ENCODE results near the gene DYNC2I2.

The DYNC2I2 gene

GRCh38 chr9:128625391-128626146 lies 31.1 kb downstream of the DYNC2I2 start:
- FAIRE-seq = no peak
- TF ChIP-seq POLR2A (IDR thresholded peaks at IDR 0.05; ENCODE audit: low read depth, low read length) (no peak), POLR2AphosphoS5 (IDR thresholded peaks at IDR 0.05; ENCODE audit: low read depth, low read length) (no peak), TAF1 (IDR thresholded peaks at IDR 0.05; ENCODE audit: borderline replicate concordance, low read depth, low read length) (no peak)
- DNase-seq (ENCODE audit: insufficient read length) = no peak

- TF ChIP-seq POLR2A (IDR thresholded peaks at IDR 0.05; ENCODE audit: low read depth, low read length) = no peak
- no peak for TF ChIP-seq TAF1 (IDR thresholded peaks at IDR 0.05; ENCODE audit: borderline replicate concordance, low read depth, low read length)
- no peak for TF ChIP-seq POLR2AphosphoS5 (IDR thresholded peaks at IDR 0.05; ENCODE audit: low read depth, low read length)
- DNase-seq (ENCODE audit: insufficient read length) (no peak), FAIRE-seq (no peak)
Observed at GRCh38 chr9:128624566-128624965, 32.1 kb downstream of the DYNC2I2 start.

GRCh38 chr9:128621730-128622455 lies 34.8 kb downstream of the DYNC2I2 start:
- no peak for DNase-seq (ENCODE audit: insufficient read length)
- no peak for TF ChIP-seq TAF1 (IDR thresholded peaks at IDR 0.05; ENCODE audit: borderline replicate concordance, low read depth, low read length)
- no peak for TF ChIP-seq POLR2A (IDR thresholded peaks at IDR 0.05; ENCODE audit: low read depth, low read length)
- TF ChIP-seq POLR2AphosphoS5 (IDR thresholded peaks at IDR 0.05; ENCODE audit: low read depth, low read length) = no peak
- no peak for FAIRE-seq

DNA sequence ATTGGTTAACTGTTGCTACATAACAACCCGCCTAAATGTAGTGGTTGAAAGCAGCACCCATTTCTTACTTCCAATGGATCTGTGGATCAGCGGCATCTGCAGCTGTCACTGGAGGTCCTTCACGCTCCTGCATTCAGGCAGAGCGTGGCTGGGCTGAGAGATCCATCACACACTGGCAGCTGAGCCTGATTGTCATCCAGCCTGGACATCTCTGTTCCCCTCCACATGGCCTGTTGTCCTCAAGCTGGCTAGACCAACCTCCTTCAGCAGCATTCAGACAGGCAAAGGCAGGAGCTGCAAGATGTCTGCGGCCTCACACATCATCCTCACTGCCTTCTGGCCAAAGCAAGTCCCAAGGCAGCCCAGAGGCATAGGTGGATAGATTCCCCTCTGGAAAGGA lies 36.9 kb downstream of the DYNC2I2 start:
- no peak for TF ChIP-seq POLR2A (IDR thresholded peaks at IDR 0.05; ENCODE audit: low read depth, low read length)
- no peak for TF ChIP-seq POLR2AphosphoS5 (IDR thresholded peaks at IDR 0.05; ENCODE audit: low read depth, low read length)
- TF ChIP-seq TAF1 (IDR thresholded peaks at IDR 0.05; ENCODE audit: borderline replicate concordance, low read depth, low read length) = no peak
- DNase-seq (ENCODE audit: insufficient read length) (no peak), FAIRE-seq (no peak)

GRCh38 chr9:128619127-128619526 lies 37.5 kb downstream of the DYNC2I2 start:
- TF ChIP-seq TAF1 (IDR thresholded peaks at IDR 0.05; ENCODE audit: borderline replicate concordance, low read depth, low read length) (no peak), POLR2A (IDR thresholded peaks at IDR 0.05; ENCODE audit: low read depth, low read length) (no peak), POLR2AphosphoS5 (IDR thresholded peaks at IDR 0.05; ENCODE audit: low read depth, low read length) (no peak)
- DNase-seq (ENCODE audit: insufficient read length) = no peak
- FAIRE-seq = no peak

GRCh38 chr9:128617943-128618342 lies 38.7 kb downstream of the DYNC2I2 start:
- no peak for TF ChIP-seq TAF1 (IDR thresholded peaks at IDR 0.05; ENCODE audit: borderline replicate concordance, low read depth, low read length)
- no peak for TF ChIP-seq POLR2A (IDR thresholded peaks at IDR 0.05; ENCODE audit: low read depth, low read length)
- TF ChIP-seq POLR2AphosphoS5 (IDR thresholded peaks at IDR 0.05; ENCODE audit: low read depth, low read length) = no peak
- FAIRE-seq = no peak
- DNase-seq (ENCODE audit: insufficient read length) = no peak

DNA sequence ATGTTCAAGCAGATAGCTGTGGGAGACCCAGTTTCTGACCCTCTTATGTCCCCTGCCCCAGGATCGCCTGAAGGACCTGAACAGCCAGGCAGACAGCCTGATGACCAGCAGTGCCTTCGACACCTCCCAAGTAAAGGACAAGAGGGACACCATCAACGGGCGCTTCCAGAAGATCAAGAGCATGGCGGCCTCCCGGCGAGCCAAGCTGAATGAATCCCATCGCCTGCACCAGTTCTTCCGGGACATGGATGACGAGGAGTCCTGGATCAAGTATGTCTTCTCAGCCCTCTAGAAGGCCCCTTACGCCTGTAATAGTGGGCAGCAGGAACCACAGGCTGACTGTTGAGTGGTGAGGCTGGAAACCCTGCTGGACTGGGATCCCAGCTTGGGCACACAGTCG lies 41.1 kb downstream of the DYNC2I2 start:
- DNase-seq (ENCODE audit: insufficient read length) (no peak), FAIRE-seq (no peak)
- TF ChIP-seq TAF1 (IDR thresholded peaks at IDR 0.05; ENCODE audit: borderline replicate concordance, low read depth, low read length) (no peak), POLR2A (IDR thresholded peaks at IDR 0.05; ENCODE audit: low read depth, low read length) (no peak), POLR2AphosphoS5 (IDR thresholded peaks at IDR 0.05; ENCODE audit: low read depth, low read length) (no peak)

- TF ChIP-seq POLR2A (IDR thresholded peaks at IDR 0.05; ENCODE audit: low read depth, low read length) (no peak), TAF1 (IDR thresholded peaks at IDR 0.05; ENCODE audit: borderline replicate concordance, low read depth, low read length) (no peak), POLR2AphosphoS5 (IDR thresholded peaks at IDR 0.05; ENCODE audit: low read depth, low read length) (no peak)
- FAIRE-seq (no peak), DNase-seq (ENCODE audit: insufficient read length) (no peak)
Observed at GRCh38 chr9:128614728-128615127, 41.9 kb downstream of the DYNC2I2 start.

DNA sequence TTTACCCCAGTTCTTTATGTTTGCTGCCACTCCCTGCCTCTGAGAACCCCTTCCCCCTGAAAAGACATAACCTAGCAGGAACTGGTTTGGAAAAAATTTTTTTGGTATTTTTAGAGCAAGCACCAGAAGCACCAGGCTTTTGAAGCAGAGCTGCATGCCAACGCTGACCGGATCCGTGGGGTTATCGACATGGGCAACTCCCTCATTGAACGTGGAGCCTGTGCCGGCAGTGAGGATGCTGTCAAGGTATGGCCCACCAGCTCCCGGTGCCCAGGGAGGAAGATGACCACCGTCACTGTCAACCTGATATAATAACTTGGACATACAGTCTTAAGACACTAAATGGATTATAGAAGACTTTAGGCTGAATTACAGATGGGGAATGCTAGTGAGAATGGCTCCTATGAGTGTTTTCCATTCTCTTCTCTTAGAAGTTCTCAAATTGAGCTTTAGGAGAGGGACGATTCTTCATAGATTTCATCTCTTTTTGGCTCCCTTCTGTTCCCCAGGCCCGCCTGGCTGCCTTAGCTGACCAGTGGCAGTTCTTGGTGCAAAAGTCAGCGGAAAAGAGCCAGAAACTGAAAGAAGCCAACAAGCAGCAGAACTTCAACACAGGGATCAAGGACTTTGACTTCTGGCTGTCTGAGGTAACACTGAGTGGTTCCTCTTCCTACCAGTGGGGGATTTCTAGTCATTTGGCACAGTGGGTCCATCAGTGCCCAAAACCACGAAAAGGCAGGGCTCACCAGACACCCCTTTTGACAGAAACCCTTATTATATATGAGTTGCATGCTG lies 44.9 kb downstream of the DYNC2I2 start:
- no peak for FAIRE-seq

DNA sequence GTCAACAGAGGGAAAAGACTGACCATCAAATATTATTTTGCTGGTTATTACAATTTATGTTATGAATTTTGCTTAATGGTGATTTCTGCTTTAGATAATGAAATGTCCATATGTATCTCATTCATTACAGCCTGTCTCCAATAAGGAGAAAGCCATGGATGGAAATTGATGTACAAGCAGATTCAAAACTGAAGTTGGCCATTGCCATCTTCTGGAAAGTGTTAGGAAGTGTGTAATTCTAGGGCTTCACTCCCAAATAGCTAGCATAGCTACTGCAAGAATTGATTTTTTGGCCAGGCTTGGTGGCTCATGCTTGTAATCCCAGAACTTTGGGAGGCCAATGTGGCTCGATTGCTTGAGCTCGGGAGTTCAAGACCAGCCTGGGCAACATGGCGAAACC lies 45.8 kb downstream of the DYNC2I2 start:
- DNase-seq (ENCODE audit: insufficient read length) (no peak), FAIRE-seq (no peak)
- TF ChIP-seq POLR2A (IDR thresholded peaks at IDR 0.05; ENCODE audit: low read depth, low read length) = no peak
- no peak for TF ChIP-seq POLR2AphosphoS5 (IDR thresholded peaks at IDR 0.05; ENCODE audit: low read depth, low read length)
- TF ChIP-seq TAF1 (IDR thresholded peaks at IDR 0.05; ENCODE audit: borderline replicate concordance, low read depth, low read length) = no peak

More for the DNA sequence above, 44.9 kb downstream of the DYNC2I2 start:
- DNase-seq (ENCODE audit: insufficient read length) = no peak
- TF ChIP-seq POLR2A (IDR thresholded peaks at IDR 0.05; ENCODE audit: low read depth, low read length) (no peak), TAF1 (IDR thresholded peaks at IDR 0.05; ENCODE audit: borderline replicate concordance, low read depth, low read length) (no peak), POLR2AphosphoS5 (IDR thresholded peaks at IDR 0.05; ENCODE audit: low read depth, low read length) (no peak)

DNA sequence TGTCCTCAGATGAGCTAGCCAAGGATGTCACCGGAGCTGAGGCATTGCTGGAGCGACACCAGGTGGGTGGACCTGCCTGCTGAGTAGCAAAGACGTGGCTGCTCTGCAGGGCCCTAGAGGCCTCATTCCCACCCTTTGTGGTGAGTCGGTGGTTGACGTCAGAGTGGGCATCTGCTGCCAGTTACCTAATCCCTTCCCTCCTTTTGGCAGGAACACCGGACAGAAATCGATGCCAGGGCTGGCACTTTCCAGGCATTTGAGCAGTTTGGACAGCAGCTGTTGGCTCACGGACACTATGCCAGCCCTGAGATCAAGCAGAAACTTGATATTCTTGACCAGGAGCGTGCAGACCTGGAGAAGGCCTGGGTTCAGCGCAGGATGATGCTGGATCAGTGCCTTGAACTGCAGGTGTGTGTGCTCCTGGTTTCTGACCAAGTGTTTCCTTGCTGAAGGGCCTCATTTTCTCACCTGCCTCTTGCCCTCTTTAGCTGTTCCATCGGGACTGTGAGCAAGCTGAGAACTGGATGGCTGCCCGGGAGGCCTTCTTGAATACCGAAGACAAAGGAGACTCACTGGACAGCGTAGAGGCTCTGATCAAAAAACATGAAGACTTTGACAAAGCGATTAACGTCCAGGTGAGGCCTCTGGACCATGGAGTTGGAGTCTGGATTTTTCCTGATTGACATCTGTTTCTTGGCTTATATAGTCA lies 48.9 kb downstream of the DYNC2I2 start:
- no peak for TF ChIP-seq TAF1 (IDR thresholded peaks at IDR 0.05; ENCODE audit: borderline replicate concordance, low read depth, low read length)
- TF ChIP-seq POLR2AphosphoS5 (IDR thresholded peaks at IDR 0.05; ENCODE audit: low read depth, low read length) = no peak
- TF ChIP-seq POLR2A (IDR thresholded peaks at IDR 0.05; ENCODE audit: low read depth, low read length) = no peak
- DNase-seq (ENCODE audit: insufficient read length) (no peak), FAIRE-seq (no peak)

Measured in GM12892 (cell line).